NCI-H2107 treated with DMSO at 0.1 percent for 48 hours (cell line): Measurements from ENCODE around the gene GALNT9.

Experiments
- DNase-seq: peaks from one replicate; lab custom pipeline; 2025; ENCODE audit not compliant: unreplicated experiment; lab: John Stamatoyannopoulos, UW

The GALNT9 gene

GRCh38 chr12:132187646-132188450 is 141.5 kb downstream of the GALNT9 start:
- no peak for DNase-seq

GRCh38 chr12:132186857-132187620 is 142.3 kb downstream of the GALNT9 start:
- DNase-seq: no peak

- no peak for DNase-seq
Observed at GRCh38 chr12:132186208-132186856, 143.1 kb downstream of the GALNT9 start.

GRCh38 chr12:132185705-132186104 is 143.7 kb downstream of the GALNT9 start:
- no peak for DNase-seq

- no peak for DNase-seq
Observed at GRCh38 chr12:132182711-132183365, 146.6 kb downstream of the GALNT9 start.

- DNase-seq: no peak
Observed at GRCh38 chr12:132182206-132182710, 147.1 kb downstream of the GALNT9 start.

- DNase-seq: no peak
Observed at GRCh38 chr12:132181570-132182200, 147.7 kb downstream of the GALNT9 start.

- DNase-seq: no peak
Observed at GRCh38 chr12:132180648-132181546, 148.5 kb downstream of the GALNT9 start.

- no peak for DNase-seq
Observed at GRCh38 chr12:132179431-132180362, 149.7 kb downstream of the GALNT9 start.

GRCh38 chr12:132178801-132179401 is 150.5 kb downstream of the GALNT9 start:
- DNase-seq: peak; percentile 79

- DNase-seq: no peak
Observed at GRCh38 chr12:132178316-132178715, 151.1 kb downstream of the GALNT9 start.

GRCh38 chr12:132176920-132177551 is 152.4 kb downstream of the GALNT9 start:
- DNase-seq: no peak

- DNase-seq: no peak
Observed at GRCh38 chr12:132176385-132176919, 152.9 kb downstream of the GALNT9 start.

- DNase-seq: no peak
Observed at GRCh38 chr12:132175496-132176384, 153.6 kb downstream of the GALNT9 start.

GRCh38 chr12:132174839-132175490 is 154.4 kb downstream of the GALNT9 start:
- no peak for DNase-seq
